Duodenal mucosa (tissue), 2 donors: Measurements from ENCODE around the gene SPOP.
A peak's percentile ranks its signal among the peaks of the same experiment; 100 is the strongest.

Experiments used
- H3K27ac ChIP-seq: one replicate; pipeline ENCODE4 v1.7.0; 2013; ENCODE audit warnings: low read depth, low read length
- H3K27me3 ChIP-seq, 2 donors: one replicate each; pipeline ENCODE4 v1.7.0; 2013; ENCODE audit warnings: low read length in 2 of 2, control low read depth in 1 of 2; ENCODE audit not compliant: insufficient read depth in 2 of 2, control insufficient read depth in 1 of 2
- H3K36me3 ChIP-seq, 2 donors: one replicate each; pipeline ENCODE4 v1.7.0; 2013; ENCODE audit warnings: low read length in 2 of 2, control low read depth in 1 of 2; ENCODE audit not compliant: insufficient read depth in 2 of 2, control insufficient read depth in 1 of 2
- H3K4me1 ChIP-seq, 2 donors: one replicate each; pipeline ENCODE4 v1.7.0; 2013; ENCODE audit warnings: low read length in 2 of 2, control low read depth in 1 of 2; ENCODE audit not compliant: insufficient read depth in 2 of 2, control insufficient read depth in 1 of 2
- H3K4me3 ChIP-seq, 2 donors: one replicate each; pipeline ENCODE4 v1.7.0; 2013; ENCODE audit warnings: low read length in 2 of 2, low read depth in 1 of 2
- H3K9ac ChIP-seq, 2 donors: one replicate each; pipeline ENCODE4 v1.7.0; 2013; ENCODE audit warnings: low read length in 2 of 2, low read depth in 1 of 2
- H3K9me3 ChIP-seq, 2 donors: one replicate each; pipeline ENCODE4 v1.7.0; 2013; ENCODE audit warnings: low read length in 2 of 2, control low read depth in 1 of 2; ENCODE audit not compliant: control insufficient read depth in 1 of 2

Gene SPOP

DNA sequence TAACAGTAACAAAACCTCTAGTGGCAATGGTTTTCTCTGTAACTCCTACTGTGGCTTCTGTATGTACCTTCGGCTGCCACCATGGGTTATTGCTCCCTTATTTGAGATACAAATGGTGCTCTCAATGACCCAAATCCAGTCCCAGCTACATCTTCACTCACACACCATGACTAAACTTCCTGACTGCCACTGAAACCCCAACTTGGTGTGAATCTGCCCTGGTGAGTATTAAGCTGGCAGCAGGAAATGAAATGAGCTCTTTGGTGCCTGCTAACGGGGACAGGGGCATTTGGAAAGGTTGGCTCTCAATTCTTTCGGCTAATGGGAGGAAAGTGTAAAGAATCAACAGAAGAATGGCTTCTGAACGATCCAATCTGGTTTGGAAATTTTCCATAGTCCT, 37.3 kb upstream of the SPOP start:
- H3K9ac ChIP-seq, result no peak overlapping the region

DNA sequence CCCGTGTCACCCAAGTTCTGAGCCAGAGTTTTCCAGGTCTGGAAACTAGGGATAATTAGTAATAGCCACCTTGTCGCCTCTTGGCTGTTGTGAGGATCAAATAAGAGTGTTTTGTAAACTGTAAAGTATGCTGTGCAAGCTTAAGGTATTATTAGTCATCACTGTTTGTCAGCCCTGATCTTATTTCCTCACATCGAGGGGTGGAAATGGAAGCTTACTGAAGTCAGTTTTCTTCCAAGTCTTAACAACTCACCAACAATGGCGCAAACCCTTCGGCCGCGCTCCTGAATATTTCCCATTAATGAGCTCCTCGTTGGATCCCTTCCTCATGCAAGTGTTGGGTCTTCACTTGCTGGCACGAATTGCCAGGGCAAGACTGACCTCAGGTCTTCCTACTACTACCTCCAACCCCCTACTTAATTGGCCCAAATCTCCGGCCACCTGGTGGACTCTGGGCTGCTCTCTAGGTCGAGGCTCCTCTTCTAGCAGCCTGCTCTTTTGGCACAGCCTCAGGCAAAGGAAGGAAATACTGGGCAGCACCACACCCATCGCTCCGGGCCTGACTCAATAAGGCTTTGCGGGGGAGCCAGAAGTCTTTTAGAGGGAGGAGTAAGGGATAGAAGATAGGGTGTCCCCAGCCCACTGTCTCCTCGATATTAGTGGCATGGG, 30.8 kb upstream of the SPOP start:
- H3K4me3 ChIP-seq, result peak overlapping the region in 1 of 2 donors; percentile 84
- no peaks in the 10 kb centered on the region for H3K9me3 ChIP-seq
- H3K27ac ChIP-seq, result no peak overlapping the region
- H3K9ac ChIP-seq, result peak overlapping the region in 1 of 2 donors; percentile 97
- H3K36me3 ChIP-seq, result peaks cover 25 to 38% of the 10 kb centered on the region in 2 donors
- no peaks in the 10 kb centered on the region for H3K27me3 ChIP-seq
- H3K4me1 ChIP-seq, result peaks cover 28 to 44% of the 10 kb centered on the region in 2 donors

More for the DNA sequence above, 37.3 kb upstream of the SPOP start:
- Histone ChIP-seq H3K36me3 (peaks cover 17 to 65% of the 10 kb centered on the region in 2 donors), H3K9me3 (no peaks in the 10 kb centered on the region), H3K27ac (no peak overlapping the region), H3K4me1 (no peaks in the 10 kb centered on the region), H3K27me3 (no peaks in the 10 kb centered on the region), H3K4me3 (no peak overlapping the region)

DNA sequence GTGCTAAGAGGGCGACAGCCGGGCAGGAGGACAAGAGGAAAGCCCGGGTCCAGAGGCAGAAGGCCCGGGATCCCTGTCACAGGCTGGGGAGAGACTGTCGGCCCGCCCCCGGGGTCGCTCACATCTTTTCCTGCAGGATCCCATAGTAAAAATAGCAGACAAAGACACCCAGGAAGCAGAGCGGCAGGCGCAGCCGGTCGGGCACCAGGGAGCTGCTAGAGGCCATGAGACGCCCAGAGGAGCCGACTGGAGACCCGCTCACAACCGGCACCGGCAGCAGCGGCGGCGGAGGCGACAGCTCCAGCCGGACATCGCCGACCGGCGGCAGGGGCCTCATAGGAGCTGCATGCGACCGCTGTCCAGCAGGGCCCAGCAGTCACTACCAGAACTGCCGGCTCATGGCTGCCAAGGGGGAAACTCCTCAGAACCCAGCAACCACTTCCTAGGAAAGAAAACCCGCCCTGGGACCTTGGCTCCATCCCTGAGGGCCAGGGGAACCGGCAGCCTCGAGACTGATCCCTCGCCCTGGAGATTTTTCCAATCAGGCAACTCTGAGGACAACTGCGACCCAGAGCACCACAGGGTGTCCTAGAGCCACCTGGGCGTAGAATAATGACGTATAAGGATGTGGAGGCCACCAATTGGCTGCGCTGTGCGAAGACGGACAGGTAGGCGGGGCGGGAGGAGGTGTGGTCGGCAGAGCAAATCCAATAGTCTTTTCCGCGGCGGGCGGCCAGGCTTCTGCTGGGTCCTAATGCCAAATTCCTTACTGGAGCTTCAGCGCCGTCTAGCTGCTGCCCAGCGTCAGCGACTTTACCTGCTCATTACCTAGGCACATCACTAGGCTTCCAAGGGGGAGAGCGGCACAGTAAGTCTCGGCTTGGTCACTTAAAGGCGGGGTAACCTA, 30.0 kb upstream of the SPOP start, which contains the start of gene SLC35B1:
Gene SLC35B1, minus strand, starts transcription at position 357 of the 907 bp plus-strand sequence. Its CDS starts 131 bp downstream, at position 226.
- Histone ChIP-seq H3K4me1 (peaks cover 29 to 44% of the 10 kb centered on the region in 2 donors), H3K9me3 (no peaks in the 10 kb centered on the region), H3K4me3 (peak within 1 kb of the TSS; percentile 84 to 96), H3K9ac (peak within 1 kb of the TSS; percentile 85 to 97), H3K36me3 (peaks cover 33 to 41% of the 10 kb centered on the region in 2 donors), H3K27ac (peak within 1 kb of the TSS; percentile 93), H3K27me3 (no peaks in the 10 kb centered on the region)

DNA sequence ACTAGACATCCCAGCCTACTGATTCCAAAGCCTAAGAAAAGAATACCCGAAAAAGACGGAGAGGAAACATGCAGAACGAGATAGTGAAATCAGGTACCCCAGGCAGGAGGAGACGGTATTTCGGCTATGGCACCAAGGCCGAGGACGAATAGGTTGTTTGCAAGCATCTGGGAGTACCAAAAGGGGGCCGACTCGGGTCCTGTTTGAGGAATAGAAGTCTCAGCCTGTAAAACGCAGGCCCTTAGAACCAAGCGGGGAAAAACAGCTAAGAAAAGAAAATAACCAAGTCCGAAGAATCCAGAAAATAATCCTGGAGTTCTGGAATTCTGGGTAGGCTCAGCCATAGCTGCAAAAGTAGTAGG, 29.3 kb upstream of the SPOP start:
- H3K4me1 ChIP-seq, result peaks cover 29 to 44% of the 10 kb centered on the region in 2 donors
- H3K36me3 ChIP-seq, result peaks cover 35 to 41% of the 10 kb centered on the region in 2 donors

DNA sequence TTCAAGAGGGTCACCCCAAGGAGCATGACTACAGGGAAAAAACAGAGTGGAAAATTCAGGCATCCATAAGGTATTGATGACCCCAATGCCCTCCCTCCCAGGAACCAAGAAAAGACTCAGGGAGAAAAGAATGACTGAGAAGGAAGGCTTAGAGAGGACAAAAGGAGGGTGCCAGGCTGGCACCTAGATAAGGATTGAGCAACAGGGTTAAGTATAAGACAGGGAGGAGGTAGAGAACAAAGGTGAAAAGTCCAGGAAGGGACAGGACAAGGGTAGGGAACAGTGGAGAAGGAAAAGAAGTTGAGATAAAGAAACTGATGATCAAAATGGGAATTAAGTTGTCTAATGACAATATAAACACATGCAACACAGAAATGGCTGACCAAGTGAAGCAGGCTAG, 27.4 kb upstream of the SPOP start:
- no peaks in the 10 kb centered on the region for H3K27me3 ChIP-seq
- peak overlapping the region in 1 of 2 donors; percentile 29 for H3K4me3 ChIP-seq
- H3K36me3 ChIP-seq, result peaks cover 43 to 57% of the 10 kb centered on the region in 2 donors
- peaks cover 29 to 44% of the 10 kb centered on the region in 2 donors for H3K4me1 ChIP-seq
- no peak overlapping the region for H3K27ac ChIP-seq
- no peaks in the 10 kb centered on the region for H3K9me3 ChIP-seq
- H3K9ac ChIP-seq, result no peak overlapping the region

More for the DNA sequence above, 29.3 kb upstream of the SPOP start:
- no peak overlapping the region for H3K27ac ChIP-seq
- H3K27me3 ChIP-seq, result no peaks in the 10 kb centered on the region
- peak overlapping the region; percentile 84 to 96 for H3K4me3 ChIP-seq
- no peaks in the 10 kb centered on the region for H3K9me3 ChIP-seq
- peak overlapping the region; percentile 85 to 97 for H3K9ac ChIP-seq

DNA sequence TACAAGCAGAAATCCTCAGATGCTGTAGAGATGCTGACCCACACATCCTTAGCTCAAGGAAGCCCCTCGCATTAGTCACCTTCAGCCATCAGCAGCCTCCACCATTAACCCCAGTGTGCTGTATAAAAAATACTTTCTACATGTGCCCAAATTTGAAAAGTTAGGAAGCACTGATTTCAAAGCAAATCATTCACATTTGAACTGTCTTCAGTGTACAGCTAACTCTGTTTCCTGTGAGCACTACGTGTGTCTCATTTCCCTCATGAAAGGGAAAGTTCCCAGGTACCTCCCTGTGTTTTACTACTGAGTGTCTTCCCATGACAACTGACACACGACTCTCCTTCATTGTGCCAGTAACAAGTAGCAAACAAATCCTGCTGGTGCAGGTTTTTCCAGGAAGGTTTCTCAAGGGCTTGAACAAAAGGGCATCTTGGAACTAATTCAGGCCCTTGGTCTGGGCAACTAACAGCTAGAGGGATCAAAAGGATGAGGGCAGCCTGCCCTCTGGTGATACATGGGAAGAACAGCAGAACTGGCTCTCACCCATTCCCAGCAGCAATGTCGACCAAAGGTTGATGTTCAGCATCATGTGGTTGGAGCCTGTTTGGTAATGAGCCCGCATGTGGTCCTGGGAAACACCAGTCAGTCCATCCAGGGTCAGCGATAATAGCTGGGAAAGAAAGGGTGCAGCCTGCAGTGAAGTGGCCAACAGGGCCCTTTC, 25.8 kb upstream of the SPOP start:
- Histone ChIP-seq H3K9me3 (no peaks in the 10 kb centered on the region), H3K4me3 (no peak overlapping the region), H3K27me3 (no peaks in the 10 kb centered on the region), H3K4me1 (peaks cover 29 to 41% of the 10 kb centered on the region in 2 donors), H3K36me3 (peaks cover 46 to 66% of the 10 kb centered on the region in 2 donors), H3K27ac (no peak overlapping the region), H3K9ac (no peak overlapping the region)

DNA sequence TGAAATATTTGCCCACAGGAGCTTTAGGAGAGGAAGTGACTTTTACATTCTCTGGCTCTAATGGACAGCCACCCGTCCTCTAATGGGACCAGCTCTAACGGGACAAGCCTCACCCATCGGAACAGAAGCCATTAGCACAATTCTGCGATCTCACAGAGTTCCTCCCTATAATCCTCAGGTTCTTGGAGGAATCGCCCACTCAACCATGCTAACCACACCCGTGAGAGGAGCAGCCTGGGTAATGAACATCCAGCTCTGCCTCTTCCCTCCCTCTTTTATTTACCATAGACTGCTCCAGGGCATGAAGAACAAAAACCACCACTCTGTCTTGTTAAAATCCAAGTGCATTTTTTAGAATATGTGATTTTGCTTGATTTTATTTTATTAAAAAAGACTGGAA, 23.1 kb upstream of the SPOP start:
- Histone ChIP-seq H3K27ac (no peak overlapping the region), H3K9me3 (no peaks in the 10 kb centered on the region), H3K27me3 (no peaks in the 10 kb centered on the region), H3K36me3 (peaks cover 46 to 64% of the 10 kb centered on the region in 2 donors), H3K4me3 (no peak overlapping the region), H3K4me1 (peaks cover 22 to 23% of the 10 kb centered on the region in 2 donors), H3K9ac (no peak overlapping the region)

DNA sequence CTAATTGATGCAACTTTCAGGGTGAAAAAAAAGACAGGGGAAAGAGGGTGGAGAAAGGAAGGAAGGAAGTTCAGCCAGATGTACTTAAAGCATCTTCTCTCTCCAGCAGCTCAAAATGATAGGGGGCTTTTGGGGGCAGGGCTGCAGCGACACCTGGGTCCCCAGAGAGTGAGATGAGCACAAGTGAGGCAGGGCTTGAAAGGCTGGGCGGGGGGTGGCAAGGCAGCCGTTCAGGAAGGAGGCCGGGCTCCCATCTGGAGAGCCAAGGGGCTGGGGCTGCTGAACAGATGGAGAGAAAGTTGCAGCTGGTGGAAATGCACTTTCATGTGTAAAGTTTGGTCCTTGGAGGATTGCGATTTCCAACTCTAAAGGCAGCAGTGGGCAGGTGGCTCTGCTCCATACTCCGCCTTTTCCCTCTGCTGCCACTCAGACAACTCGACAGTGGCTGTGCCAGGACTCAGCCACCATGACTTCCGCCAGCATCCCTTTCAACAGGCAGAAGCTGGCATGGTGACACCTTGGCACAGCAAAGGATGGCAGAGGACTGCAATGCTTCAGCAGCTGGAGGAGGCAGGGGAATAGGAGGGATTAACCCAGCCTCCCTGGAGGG, 22.2 kb upstream of the SPOP start:
- Histone ChIP-seq H3K27ac (no peak overlapping the region), H3K4me1 (peaks cover 15% of the 10 kb centered on the region in 2 donors), H3K9ac (no peak overlapping the region), H3K27me3 (no peaks in the 10 kb centered on the region), H3K4me3 (no peak overlapping the region), H3K36me3 (peaks cover 38 to 55% of the 10 kb centered on the region in 2 donors), H3K9me3 (no peaks in the 10 kb centered on the region)

DNA sequence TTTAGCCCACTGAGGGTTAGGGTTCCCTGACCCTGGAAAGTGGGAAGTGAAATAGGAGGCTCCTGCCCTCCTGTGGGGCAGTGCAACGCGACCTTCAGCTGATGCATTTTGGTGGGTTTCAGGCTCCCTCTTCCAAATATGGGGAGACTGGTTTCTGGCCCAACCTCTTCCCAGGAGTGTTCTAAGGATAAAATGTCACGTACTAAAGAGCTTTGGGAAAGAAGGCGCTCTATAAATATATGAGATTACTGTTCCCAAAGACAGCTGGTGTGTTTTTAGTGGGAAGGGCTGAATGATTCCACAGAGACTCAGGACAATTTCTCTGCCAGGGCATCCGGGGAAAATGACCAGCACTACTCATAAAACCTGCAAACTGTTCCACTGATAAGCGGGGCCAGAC, 20.1 kb upstream of the SPOP start:
- Histone ChIP-seq H3K27ac (no peak overlapping the region), H3K9ac (no peak overlapping the region), H3K36me3 (peaks cover 18 to 34% of the 10 kb centered on the region in 2 donors), H3K9me3 (no peaks in the 10 kb centered on the region), H3K4me1 (peaks cover 0 to 5% of the 10 kb centered on the region in 2 donors), H3K4me3 (no peak overlapping the region), H3K27me3 (no peaks in the 10 kb centered on the region)
